Measurements from ENCODE around the gene DAGLA. TPM values are rescaled to one million over a fixed set of nuclear protein-coding genes. Genes with fewer than 3 reads are reported as not detected.

Gene DAGLA
- total and polyA plus RNA-seq, 2 of the 13 experiments (the other 11 are each of a cell fraction or from before 2014, with no cell fraction given) = 2.6 to 3.9 TPM

DNA sequence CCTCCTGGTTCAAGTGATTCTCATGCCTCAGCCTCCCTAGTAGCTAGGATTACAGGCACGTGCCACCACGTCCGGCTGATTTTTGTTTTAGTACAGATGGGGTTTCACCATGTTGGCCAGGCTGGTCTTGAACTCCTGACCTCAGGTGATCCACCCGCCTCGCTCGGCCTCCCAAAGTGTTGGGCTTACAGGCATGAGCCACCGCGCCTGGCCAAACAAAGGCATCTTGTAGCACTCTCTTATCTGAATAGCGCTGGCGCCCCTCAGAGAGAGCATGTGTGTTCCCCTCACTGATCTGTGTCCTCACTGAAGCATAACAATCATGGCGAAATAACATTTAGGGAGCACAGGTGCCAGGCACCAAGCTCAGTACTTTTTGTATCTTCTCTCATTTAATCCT, 7.2 kb downstream of the DAGLA start:
- WGBS (ENCODE audit: low lambda C conversion rate) = 94% methylated on average over 11 of the region's 11 CpGs
- Histone ChIP-seq H4K20me1 (ENCODE audit: insufficient read depth, low read length) (no peaks in the 10 kb centered on the region), H3K79me2 (ENCODE audit: insufficient read depth, low read length) (peaks cover 60% of the 10 kb centered on the region), H3K9ac (ENCODE audit: insufficient read depth, low read depth, low read length) (no peak overlapping the region), H3K4me2 (ENCODE audit: low read depth, low read length) (no peak overlapping the region), H2AFZ (ENCODE audit: low read length) (no peak overlapping the region), H3K27ac (ENCODE audit: extremely low read length, insufficient read depth, low read length) (no peak overlapping the region), H3K36me3 (replicated peaks in 1 of 2; ENCODE audit: control insufficient read depth in 1 of 2, insufficient read depth in 2 of 2, low read length in 2 of 2) (no peaks in the 10 kb centered on the region; a peak in 3 of 5 replicates), H3K4me1 (ENCODE audit: insufficient read depth, low read length) (peaks cover 55% of the 10 kb centered on the region), H3K9me3 (ENCODE audit: low read length) (no peaks in the 10 kb centered on the region), H3K4me3 (replicated peaks in 1 of 3; ENCODE audit: insufficient read depth in 1 of 3, low read depth in 2 of 3, low read length in 3 of 3) (no peak overlapping the region), H3K27me3 (ENCODE audit: control insufficient read depth in 1 of 2, insufficient read depth in 2 of 2, low read length in 2 of 2) (no peaks in the 10 kb centered on the region)
- FAIRE-seq (no peak), DNase-seq (ENCODE audit: low spot score) (no peak), ATAC-seq (no peak)
- ChIA-PET POLR2A (no interaction called here), CTCF (ENCODE audit: low intra/inter-chr PET ratio, low total read pairs) (no interaction called here)
- TF ChIP-seq, protein P1, sequence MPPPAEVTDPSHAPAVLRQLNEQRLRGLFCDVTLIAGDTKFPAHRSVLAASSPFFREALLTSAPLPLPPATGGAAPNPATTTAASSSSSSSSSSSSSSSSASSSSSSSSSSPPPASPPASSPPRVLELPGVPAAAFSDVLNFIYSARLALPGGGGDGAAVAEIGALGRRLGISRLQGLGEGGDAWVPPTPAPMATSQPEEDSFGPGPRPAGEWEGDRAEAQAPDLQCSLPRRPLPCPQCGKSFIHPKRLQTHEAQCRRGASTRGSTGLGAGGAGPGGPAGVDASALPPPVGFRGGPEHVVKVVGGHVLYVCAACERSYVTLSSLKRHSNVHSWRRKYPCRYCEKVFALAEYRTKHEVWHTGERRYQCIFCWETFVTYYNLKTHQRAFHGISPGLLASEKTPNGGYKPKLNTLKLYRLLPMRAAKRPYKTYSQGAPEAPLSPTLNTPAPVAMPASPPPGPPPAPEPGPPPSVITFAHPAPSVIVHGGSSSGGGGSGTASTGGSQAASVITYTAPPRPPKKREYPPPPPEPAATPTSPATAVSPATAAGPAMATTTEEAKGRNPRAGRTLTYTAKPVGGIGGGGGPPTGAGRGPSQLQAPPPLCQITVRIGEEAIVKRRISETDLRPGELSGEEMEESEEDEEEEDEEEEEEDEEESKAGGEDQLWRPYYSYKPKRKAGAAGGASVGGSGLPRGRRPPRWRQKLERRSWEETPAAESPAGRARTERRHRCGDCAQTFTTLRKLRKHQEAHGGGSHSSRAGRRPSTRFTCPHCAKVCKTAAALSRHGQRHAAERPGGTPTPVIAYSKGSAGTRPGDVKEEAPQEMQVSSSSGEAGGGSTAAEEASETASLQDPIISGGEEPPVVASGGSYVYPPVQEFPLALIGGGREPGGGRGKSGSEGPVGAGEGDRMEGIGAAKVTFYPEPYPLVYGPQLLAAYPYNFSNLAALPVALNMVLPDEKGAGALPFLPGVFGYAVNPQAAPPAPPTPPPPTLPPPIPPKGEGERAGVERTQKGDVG (CRISPR knock-in tag; IDR thresholded peaks at IDR 0.05; ENCODE audit: borderline replicate concordance) = peak; percentile 57; the same call in 1 of the 2 replicates
- TF ChIP-seq KIAA2018 (CRISPR knock-in tag; IDR thresholded peaks at IDR 0.05; ENCODE audit: borderline replicate concordance) (no peak), ZBTB33 (CRISPR knock-in tag; IDR thresholded peaks at IDR 0.05) (peak; percentile 98), HCFC1 (IDR thresholded peaks at IDR 0.05; ENCODE audit: low read depth, low read length) (no peak), ZNF772 (CRISPR knock-in tag; IDR thresholded peaks at IDR 0.05) (no peak), ZFP62 (CRISPR knock-in tag; IDR thresholded peaks at IDR 0.05) (no peak), ZBTB38 (CRISPR knock-in tag; IDR thresholded peaks at IDR 0.05) (0 out of 2 replicates have a peak, but pooled peaks have one; percentile 44)
- in situ Hi-C loops (cut with HindIII; ENCODE audit: extremely low pct_ligation_motif_present, low pct_unique_long_range_greater_than_20kb) (no loop called here), intact Hi-C loops (cut with micrococcal nuclease; ENCODE audit: unreplicated experiment) (no loop called here)
- no TSS peak for BruUV-seq (replicated peaks)
